Measurements from ENCODE around the gene RUNX2.

DNA sequence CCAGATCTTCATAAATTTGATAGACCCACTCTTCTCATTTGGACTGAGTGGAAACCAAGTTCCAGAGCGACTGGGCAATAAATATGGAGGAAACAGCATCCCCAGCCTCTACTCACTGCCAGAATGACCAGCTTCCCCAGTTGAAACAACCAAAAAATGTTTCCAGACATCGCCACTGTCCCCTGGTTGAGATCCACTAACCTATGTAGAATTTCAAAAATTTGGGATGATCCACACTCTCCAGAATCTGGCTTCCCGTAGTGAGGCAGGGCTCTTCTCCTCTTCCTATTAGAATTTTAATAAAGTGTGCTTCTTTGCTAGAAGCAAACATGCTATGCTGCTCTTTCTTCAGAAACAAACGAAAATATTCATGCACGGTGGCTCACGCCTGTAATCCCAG lies 336.6 kb downstream of the RUNX2 start:
- TF ChIP-seq, protein P1, sequence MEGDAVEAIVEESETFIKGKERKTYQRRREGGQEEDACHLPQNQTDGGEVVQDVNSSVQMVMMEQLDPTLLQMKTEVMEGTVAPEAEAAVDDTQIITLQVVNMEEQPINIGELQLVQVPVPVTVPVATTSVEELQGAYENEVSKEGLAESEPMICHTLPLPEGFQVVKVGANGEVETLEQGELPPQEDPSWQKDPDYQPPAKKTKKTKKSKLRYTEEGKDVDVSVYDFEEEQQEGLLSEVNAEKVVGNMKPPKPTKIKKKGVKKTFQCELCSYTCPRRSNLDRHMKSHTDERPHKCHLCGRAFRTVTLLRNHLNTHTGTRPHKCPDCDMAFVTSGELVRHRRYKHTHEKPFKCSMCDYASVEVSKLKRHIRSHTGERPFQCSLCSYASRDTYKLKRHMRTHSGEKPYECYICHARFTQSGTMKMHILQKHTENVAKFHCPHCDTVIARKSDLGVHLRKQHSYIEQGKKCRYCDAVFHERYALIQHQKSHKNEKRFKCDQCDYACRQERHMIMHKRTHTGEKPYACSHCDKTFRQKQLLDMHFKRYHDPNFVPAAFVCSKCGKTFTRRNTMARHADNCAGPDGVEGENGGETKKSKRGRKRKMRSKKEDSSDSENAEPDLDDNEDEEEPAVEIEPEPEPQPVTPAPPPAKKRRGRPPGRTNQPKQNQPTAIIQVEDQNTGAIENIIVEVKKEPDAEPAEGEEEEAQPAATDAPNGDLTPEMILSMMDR (IDR thresholded peaks at IDR 0.05; ENCODE audit: insufficient read depth, low read depth, low read length): no peak
- no peak for TF ChIP-seq EZH2 (IDR thresholded peaks at IDR 0.05; ENCODE audit: insufficient read depth, low read length)
